GM12891 (cell line): Measurements from ENCODE around the gene PMP22.
A peak's percentile ranks its signal among the peaks of the same experiment; 100 is the strongest.

Experiments used
- DNase-seq: peaks from one replicate; pipeline ENCODE4 v3.0.0; 2011; ENCODE audit warnings: low spot score; ENCODE audit not compliant: insufficient read length
- FAIRE-seq: peaks from 2 replicates; lab custom pipeline; 2011; peaks lifted over from hg19 to GRCh38; lab: Jason Lieb, UNC
- PAX5 ChIP-seq: IDR thresholded peaks from 2 replicates; pipeline ENCODE4 v1.6.1; 2011; ENCODE audit warnings: low read length, moderate library complexity, mild to moderate bottlenecking; ENCODE audit not compliant: insufficient read depth, severe bottlenecking
- POLR2A ChIP-seq: IDR thresholded peaks from 2 replicates; pipeline ENCODE4 v1.6.1; 2011; ENCODE audit warnings: low read depth, low read length, control low read depth
- POLR2AphosphoS5 ChIP-seq: IDR thresholded peaks from 2 replicates; pipeline ENCODE4 v1.6.1; 2011; ENCODE audit warnings: low read depth, low read length, control low read depth
- POU2F2 ChIP-seq: IDR thresholded peaks from 2 replicates; pipeline ENCODE4 v1.6.1; 2011; ENCODE audit warnings: low read depth, mild to moderate bottlenecking, control low read depth, low read length, moderate library complexity
- SPI1 ChIP-seq: IDR thresholded peaks from 2 replicates; pipeline ENCODE4 v1.6.1; 2011; ENCODE audit warnings: low read depth, low read length, control low read depth
- TAF1 ChIP-seq: IDR thresholded peaks from 2 replicates; pipeline ENCODE4 v1.6.1; 2011; ENCODE audit warnings: low read depth, low read length, control low read depth

Gene PMP22

GRCh38 chr17:15257258-15257788 lies 7.8 kb downstream of the PMP22 start:
- FAIRE-seq (no peak), DNase-seq (peak; percentile 50)
- TF ChIP-seq SPI1 (no peak), PAX5 (no peak), POU2F2 (no peak), POLR2AphosphoS5 (no peak)

- FAIRE-seq: no peak
- no peak for TF ChIP-seq PAX5
- no peak for TF ChIP-seq SPI1
- no peak for TF ChIP-seq TAF1
- no peak for TF ChIP-seq POLR2AphosphoS5
- no peak for TF ChIP-seq POU2F2
- TF ChIP-seq POLR2A: no peak
- no peak for DNase-seq
These were observed 8.4 kb downstream of the PMP22 start for GRCh38 chr17:15256689-15257088.

GRCh38 chr17:15255713-15256454 lies 9.2 kb downstream of the PMP22 start:
- no peak for DNase-seq
- FAIRE-seq: no peak
- TF ChIP-seq POLR2A (no peak), TAF1 (no peak), PAX5 (no peak), POU2F2 (no peak), SPI1 (no peak), POLR2AphosphoS5 (no peak)

GRCh38 chr17:15250135-15250860 lies 14.8 kb downstream of the PMP22 start:
- DNase-seq (no peak), FAIRE-seq (no peak)
- TF ChIP-seq POLR2A (no peak), PAX5 (no peak), POU2F2 (no peak), SPI1 (no peak), TAF1 (no peak), POLR2AphosphoS5 (no peak)

GRCh38 chr17:15249487-15249886 lies 15.6 kb downstream of the PMP22 start:
- DNase-seq (no peak), FAIRE-seq (no peak)
- TF ChIP-seq POLR2A (no peak), POU2F2 (no peak), SPI1 (no peak), TAF1 (no peak), POLR2AphosphoS5 (no peak), PAX5 (no peak)

- TF ChIP-seq POU2F2 (no peak), TAF1 (no peak), SPI1 (no peak), PAX5 (no peak), POLR2A (no peak), POLR2AphosphoS5 (no peak)
- DNase-seq (no peak), FAIRE-seq (no peak)
These were observed 17.1 kb downstream of the PMP22 start for GRCh38 chr17:15247891-15248529.

GRCh38 chr17:15245054-15245453 lies 20.1 kb downstream of the PMP22 start:
- DNase-seq: no peak
- no peak for FAIRE-seq
- TF ChIP-seq TAF1: no peak
- TF ChIP-seq POU2F2: no peak
- TF ChIP-seq PAX5: no peak
- TF ChIP-seq SPI1: no peak
- no peak for TF ChIP-seq POLR2A
- no peak for TF ChIP-seq POLR2AphosphoS5

- no peak for TF ChIP-seq PAX5
- no peak for TF ChIP-seq POLR2AphosphoS5
- no peak for TF ChIP-seq SPI1
- TF ChIP-seq POLR2A: no peak
- TF ChIP-seq POU2F2: no peak
- TF ChIP-seq TAF1: no peak
- DNase-seq (no peak), FAIRE-seq (no peak)
These were observed 24.5 kb downstream of the PMP22 start for GRCh38 chr17:15240644-15241043.

GRCh38 chr17:15239491-15239890 lies 25.6 kb downstream of the PMP22 start:
- no peak for FAIRE-seq
- no peak for DNase-seq
- TF ChIP-seq POU2F2 (no peak), POLR2A (no peak), TAF1 (no peak), POLR2AphosphoS5 (no peak), SPI1 (no peak), PAX5 (no peak)

GRCh38 chr17:15238676-15239422 lies 26.3 kb downstream of the PMP22 start:
- TF ChIP-seq POLR2AphosphoS5: no peak
- no peak for TF ChIP-seq PAX5
- no peak for TF ChIP-seq SPI1
- TF ChIP-seq TAF1: no peak
- TF ChIP-seq POU2F2: no peak
- TF ChIP-seq POLR2A: no peak
- DNase-seq: no peak
- no peak for FAIRE-seq
